HepG2 (cell line): ENCODE results near the gene RPLP2. TPM values are rescaled to one million over a fixed set of nuclear protein-coding genes. Genes with fewer than 3 reads are reported as not detected.

Source experiments
- ATAC-seq: fragments of 200-7000 bp; cut with Tn5 transposase; 3 replicates; pipeline ENCODE4 v1.9.1; 2020; ENCODE audit warnings: mild to moderate bottlenecking, moderate library complexity
- BruUV-seq: library from RNA; stranded (reverse); fragments of 400-500 nt; replicated peaks from 2 replicates; lab custom pipeline; 2021; lab: Mats Ljungman, UMichigan
- CTCF ChIA-PET: fragments of 300-600 bp; formaldehyde crosslinking; extraction: SDS; loops from one replicate; lab custom pipeline; 2021; ENCODE audit warnings: low total read pairs, inconsistent platforms, low intra/inter-chr PET ratio; lab: Yijun Ruan, JAX
- POLR2A ChIA-PET: fragments of 350-600 bp; sonication (Branson Sonifier 250); formaldehyde crosslinking; loops from one replicate; lab custom pipeline; 2020; ENCODE audit warnings: antibody characterized with exemption, inconsistent platforms; lab: Yijun Ruan, JAX
- DNase-seq: peaks from one replicate; pipeline ENCODE4 v3.0.0-alpha.2; 2015; ENCODE audit warnings: low spot score
- FAIRE-seq: peaks from 3 replicates; lab custom pipeline; 2011; peaks lifted over from hg19 to GRCh38; lab: Jason Lieb, UNC
- H2AFZ ChIP-seq: one replicate; pipeline ENCODE4 v1.6.1; 2011; ENCODE audit warnings: low read length, inconsistent platforms
- H3K27ac ChIP-seq: fragments of 300-600 bp; 3 replicates; pipeline ENCODE4 v1.8.0; 2011; ENCODE audit warnings: mixed run types, mild to moderate bottlenecking, mixed read lengths, low read length, inconsistent platforms; ENCODE audit not compliant: insufficient read depth; ENCODE audit errors: extremely low read length
- H3K27me3 ChIP-seq, 2 experiments: fragments of 200-600 bp in 1 of 2; 2 replicates in 1 of 2; 3 replicates in 1 of 2; pipeline versions ENCODE4 v1.6.0 to v1.8.0; 2011; ENCODE audit warnings: low read length in 2 of 2, mild to moderate bottlenecking in 2 of 2, moderate library complexity in 2 of 2, inconsistent platforms in 1 of 2; ENCODE audit not compliant: insufficient read depth in 2 of 2, control insufficient read depth in 1 of 2
- H3K36me3 ChIP-seq, 2 experiments: fragments of 200-600 bp in 1 of 2; replicated peaks in 1 of 2; 2 replicates in 1 of 2; 3 replicates in 1 of 2; pipeline versions ENCODE4 v1.5.1 to v1.8.0; 2011; ENCODE audit warnings: low read length in 2 of 2, inconsistent platforms in 1 of 2; ENCODE audit not compliant: insufficient read depth in 2 of 2, control insufficient read depth in 1 of 2
- H3K4me1 ChIP-seq: 2 replicates; pipeline ENCODE4 v1.5.1; 2012; ENCODE audit warnings: low read length, inconsistent platforms; ENCODE audit not compliant: insufficient read depth
- H3K4me2 ChIP-seq: 2 replicates; pipeline ENCODE4 v1.6.0; 2011; ENCODE audit warnings: low read depth, low read length, inconsistent platforms
- H3K4me3 ChIP-seq, 3 experiments: fragments of 200-600 bp in 1 of 3; sonication (generic), shearing (Covaris generic) in 1 of 3; replicated peaks in 1 of 3; 2 replicates each; pipeline ENCODE4 v1.5.1; 2011 to 2016; ENCODE audit warnings: low read length in 3 of 3, inconsistent platforms in 2 of 3, low read depth in 2 of 3, mild to moderate bottlenecking in 2 of 3, control low read depth in 1 of 3, mixed read lengths in 1 of 3; ENCODE audit not compliant: insufficient read depth in 1 of 3
- H3K79me2 ChIP-seq: one replicate; pipeline ENCODE4 v1.6.1; 2011; ENCODE audit warnings: low read length, inconsistent platforms; ENCODE audit not compliant: insufficient read depth
- H3K9ac ChIP-seq: 2 replicates; pipeline ENCODE4 v1.6.0; 2011; ENCODE audit warnings: mild to moderate bottlenecking, low read depth, low read length, inconsistent platforms; ENCODE audit not compliant: insufficient read depth
- H3K9me3 ChIP-seq: 2 replicates; pipeline ENCODE4 v1.5.1; 2012; ENCODE audit warnings: mild to moderate bottlenecking, low read length
- H4K20me1 ChIP-seq: 2 replicates; pipeline ENCODE4 v1.6.0; 2011; ENCODE audit warnings: inconsistent platforms, mild to moderate bottlenecking, low read length, moderate library complexity; ENCODE audit not compliant: insufficient read depth
- CEBPB ChIP-seq: IDR thresholded peaks from 2 replicates; pipeline ENCODE4 v1.6.1; 2011; ENCODE audit warnings: low read depth, low read length, improper control_type of control experiment, borderline replicate concordance
- CEBPG ChIP-seq: IDR thresholded peaks from 2 replicates; pipeline ENCODE4 v1.6.1; 2016
- FOXA1 ChIP-seq, 2 experiments: fragments of 450-650 bp in 1 of 2; sonication (generic) in 1 of 2; formaldehyde crosslinking in 1 of 2; IDR thresholded peaks; 2 replicates each; pipeline versions ENCODE4 v1.4.0 to v1.6.1; 2016 to 2020; ENCODE audit warnings: missing genetic modification reagents in 1 of 2
- HMG20A ChIP-seq: IDR thresholded peaks from 2 replicates; pipeline ENCODE4 v1.6.1; 2016; ENCODE audit warnings: borderline replicate concordance
- POLR2G ChIP-seq: fragments of 200-400 bp; formaldehyde crosslinking; IDR thresholded peaks from 2 replicates; pipeline ENCODE4 v1.6.1; 2018; ENCODE audit warnings: mild to moderate bottlenecking, low read depth, low read length, moderate library complexity
- ZNF672 ChIP-seq: sonication (generic); formaldehyde crosslinking; IDR thresholded peaks from 2 replicates; pipeline ENCODE4 v1.8.1; 2022; ENCODE audit warnings: missing genetic modification reagents
- ZSCAN21 ChIP-seq: sonication (generic); formaldehyde crosslinking; IDR thresholded peaks from 2 replicates; pipeline ENCODE4 v1.8.0; 2022; ENCODE audit warnings: mild to moderate bottlenecking, missing genetic modification reagents, moderate library complexity, borderline replicate concordance
- WGBS: methylation state at CpG from one replicate; pipeline ENCODE4 v1.1.6; 2017; ENCODE audit warnings: low lambda C conversion rate; 5-methylcytosine and 5-hydroxymethylcytosine counted together
- in situ Hi-C: cut with HindIII; loops from 2 replicates; pipeline ENCODE4 v1.10.0; 2017; ENCODE audit warnings: low pct_unique_long_range_greater_than_20kb; ENCODE audit not compliant: extremely low pct_ligation_motif_present
- intact Hi-C: fragments of 100-400 bp; cut with micrococcal nuclease; formaldehyde crosslinking; loops from one replicate; pipeline ENCODE4 v1.10.0; 2022; ENCODE audit not compliant: unreplicated experiment
- polyA plus RNA-seq, 8 experiments: library from polyadenylated mRNA; depleted of rRNA in 3 of 8; stranded (reverse) in 7 of 8; unstranded in 1 of 8; fragments of >200 nt; fragmentation: Illumina TruSeq in 4 of 8; extraction: Trizol in 4 of 8; gene quantifications; 2 replicates each; pipeline versions ENCODE4 v1.2.1 to v1.2.3, GENCODE V29; 2011 to 2016; ENCODE audit warnings: low read depth in 4 of 8, missing spikeins in 1 of 8, mixed read lengths in 1 of 8; ENCODE audit not compliant: insufficient read depth in 1 of 8
- total RNA-seq, 5 experiments: library from RNA; depleted of rRNA; stranded (reverse); fragments of >200 nt; fragmentation: Illumina TruSeq; extraction: Trizol; gene quantifications; 2 replicates each; pipeline ENCODE4 v1.2.3, GENCODE V29; 2016; ENCODE audit warnings: low read depth in 1 of 5
- TF ChIP-seq, protein P1 (sequence below): sonication (generic); formaldehyde crosslinking; IDR thresholded peaks from 2 replicates; pipeline ENCODE4 v1.4.0; 2020; ENCODE audit warnings: mild to moderate bottlenecking, missing genetic modification reagents

RPLP2 gene
- total and polyA plus RNA-seq, 2 of the 13 experiments (the other 11 are each of a cell fraction or from before 2014, with no cell fraction given): 978 to 2,106 TPM

DNA sequence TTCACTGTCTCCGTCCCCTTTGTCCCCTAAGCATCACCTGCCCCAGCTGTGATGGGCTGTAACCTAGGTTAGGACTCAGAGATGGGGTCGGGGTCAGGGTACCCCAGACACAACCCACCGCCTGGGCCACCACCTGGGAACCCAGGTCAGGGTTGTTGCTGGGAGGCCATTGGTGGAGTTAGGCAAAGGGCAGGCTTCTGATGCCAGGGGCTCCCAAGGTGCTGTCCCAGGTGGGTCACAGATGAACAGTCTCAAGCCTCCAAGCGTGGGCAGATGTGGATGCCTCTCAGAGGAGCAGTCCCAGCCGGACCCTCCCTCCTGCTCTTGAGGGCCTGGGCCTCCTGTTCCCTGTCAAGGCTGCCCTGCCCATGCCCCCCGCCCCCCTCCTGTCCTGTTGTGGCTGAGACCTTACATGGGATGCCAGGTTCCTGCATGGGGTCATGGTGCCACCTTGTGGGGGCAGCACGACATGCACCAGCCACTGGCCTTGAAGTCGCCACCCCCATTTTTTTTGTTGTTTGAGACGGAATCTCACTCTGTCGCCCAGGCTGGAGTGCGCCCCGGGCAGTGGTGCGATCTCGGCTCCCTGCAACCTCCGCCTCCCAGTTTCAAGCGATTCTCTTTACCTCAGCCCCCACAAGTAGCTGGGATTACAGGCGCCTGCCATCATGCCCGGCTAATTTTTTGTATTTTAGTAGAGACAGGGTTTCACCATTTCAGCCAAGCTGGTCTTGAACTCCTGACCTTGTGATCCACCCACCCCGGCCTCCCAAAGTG lies 44.6 kb upstream of the RPLP2 start (continued):
- TF ChIP-seq FOXA1 (IDR thresholded peaks at IDR 0.05) (no peak), FOXA1 (CRISPR knock-in tag; IDR thresholded peaks at IDR 0.05) (no peak), ZSCAN21 (no peak), ZNF672 (CRISPR knock-in tag) (no peak), HMG20A (CRISPR knock-in tag) (no peak)
- TF ChIP-seq, all 625 proteins: peak for 26

DNA sequence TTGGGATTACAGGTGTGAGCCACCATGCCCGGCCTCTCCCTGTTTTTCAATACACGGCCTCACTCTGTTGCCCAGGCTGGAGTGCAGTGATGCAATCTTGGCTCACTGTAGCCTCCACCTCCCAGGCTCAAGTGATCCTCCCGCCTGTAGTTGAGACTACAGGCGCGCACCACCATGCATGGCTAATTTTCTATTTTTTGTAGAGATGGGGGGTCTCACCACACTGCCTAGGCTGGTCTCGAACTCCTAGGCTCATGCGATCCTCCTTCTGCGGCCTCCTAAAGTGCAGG lies 44.0 kb upstream of the RPLP2 start:
- Histone ChIP-seq H3K27me3 (no peaks in the 10 kb centered on the region), H3K36me3 (peaks cover 20 to 58% of the 10 kb centered on the region in 2 experiments), H3K4me2 (no peak overlapping the region), H3K79me2 (no peaks in the 10 kb centered on the region)
- TF ChIP-seq POLR2G (peak; percentile 50; the same call in 1 of the 2 replicates), CEBPB (peak; percentile 4; the same call in 1 of the 2 replicates), CEBPG (CRISPR knock-in tag) (peak; percentile 28; the same call in 1 of the 2 replicates)
- TF ChIP-seq, protein P1, sequence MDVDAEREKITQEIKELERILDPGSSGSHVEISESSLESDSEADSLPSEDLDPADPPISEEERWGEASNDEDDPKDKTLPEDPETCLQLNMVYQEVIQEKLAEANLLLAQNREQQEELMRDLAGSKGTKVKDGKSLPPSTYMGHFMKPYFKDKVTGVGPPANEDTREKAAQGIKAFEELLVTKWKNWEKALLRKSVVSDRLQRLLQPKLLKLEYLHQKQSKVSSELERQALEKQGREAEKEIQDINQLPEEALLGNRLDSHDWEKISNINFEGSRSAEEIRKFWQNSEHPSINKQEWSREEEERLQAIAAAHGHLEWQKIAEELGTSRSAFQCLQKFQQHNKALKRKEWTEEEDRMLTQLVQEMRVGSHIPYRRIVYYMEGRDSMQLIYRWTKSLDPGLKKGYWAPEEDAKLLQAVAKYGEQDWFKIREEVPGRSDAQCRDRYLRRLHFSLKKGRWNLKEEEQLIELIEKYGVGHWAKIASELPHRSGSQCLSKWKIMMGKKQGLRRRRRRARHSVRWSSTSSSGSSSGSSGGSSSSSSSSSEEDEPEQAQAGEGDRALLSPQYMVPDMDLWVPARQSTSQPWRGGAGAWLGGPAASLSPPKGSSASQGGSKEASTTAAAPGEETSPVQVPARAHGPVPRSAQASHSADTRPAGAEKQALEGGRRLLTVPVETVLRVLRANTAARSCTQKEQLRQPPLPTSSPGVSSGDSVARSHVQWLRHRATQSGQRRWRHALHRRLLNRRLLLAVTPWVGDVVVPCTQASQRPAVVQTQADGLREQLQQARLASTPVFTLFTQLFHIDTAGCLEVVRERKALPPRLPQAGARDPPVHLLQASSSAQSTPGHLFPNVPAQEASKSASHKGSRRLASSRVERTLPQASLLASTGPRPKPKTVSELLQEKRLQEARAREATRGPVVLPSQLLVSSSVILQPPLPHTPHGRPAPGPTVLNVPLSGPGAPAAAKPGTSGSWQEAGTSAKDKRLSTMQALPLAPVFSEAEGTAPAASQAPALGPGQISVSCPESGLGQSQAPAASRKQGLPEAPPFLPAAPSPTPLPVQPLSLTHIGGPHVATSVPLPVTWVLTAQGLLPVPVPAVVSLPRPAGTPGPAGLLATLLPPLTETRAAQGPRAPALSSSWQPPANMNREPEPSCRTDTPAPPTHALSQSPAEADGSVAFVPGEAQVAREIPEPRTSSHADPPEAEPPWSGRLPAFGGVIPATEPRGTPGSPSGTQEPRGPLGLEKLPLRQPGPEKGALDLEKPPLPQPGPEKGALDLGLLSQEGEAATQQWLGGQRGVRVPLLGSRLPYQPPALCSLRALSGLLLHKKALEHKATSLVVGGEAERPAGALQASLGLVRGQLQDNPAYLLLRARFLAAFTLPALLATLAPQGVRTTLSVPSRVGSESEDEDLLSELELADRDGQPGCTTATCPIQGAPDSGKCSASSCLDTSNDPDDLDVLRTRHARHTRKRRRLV (CRISPR knock-in tag): no peak
- TF ChIP-seq, all 625 proteins: peak for 3
- Histone ChIP-seq H3K27ac (no peak overlapping the region), H3K9me3 (no peaks in the 10 kb centered on the region), H2AFZ (no peak overlapping the region), H4K20me1 (peaks cover 9% of the 10 kb centered on the region; the same call in 1 of the 2 replicates), H3K9ac (no peak overlapping the region), H3K4me3 (no peak overlapping the region), H3K4me1 (peaks cover 12% of the 10 kb centered on the region)
- DNase-seq: no peak
- CTCF ChIA-PET: interaction anchor here (1.7 kb wide), 1 partner anchor 37 kb away, joined by 11 read pairs; no protein-coding TSS in a partner anchor
- in situ Hi-C loops (loop anchor here (5.0 kb wide), 1 partner anchor 103 kb away; no protein-coding TSS in a partner anchor), intact Hi-C loops (loop anchor here (2.0 kb wide), 1 partner anchor 103 kb away; no protein-coding TSS in a partner anchor)
- WGBS: 95% methylated on average over 8 of the region's 8 CpGs
- no peak for ATAC-seq
- POLR2A ChIA-PET: interaction anchor here (0.7 kb wide), 1 partner anchor 9 kb away, joined by 3 read pairs; no protein-coding TSS in a partner anchor
- no peak for FAIRE-seq
- BruUV-seq: no TSS peak
